Activated CD4-positive, alpha-beta T cell treated with anti-CD3 and anti-CD28 coated beads for 48 hours (primary cell): ENCODE measurements around the gene ATXN10.

Experiments used
- DNase-seq: peaks from one replicate; pipeline ENCODE4 v3.0.0-alpha.2; 2020

ATXN10 gene

DNA sequence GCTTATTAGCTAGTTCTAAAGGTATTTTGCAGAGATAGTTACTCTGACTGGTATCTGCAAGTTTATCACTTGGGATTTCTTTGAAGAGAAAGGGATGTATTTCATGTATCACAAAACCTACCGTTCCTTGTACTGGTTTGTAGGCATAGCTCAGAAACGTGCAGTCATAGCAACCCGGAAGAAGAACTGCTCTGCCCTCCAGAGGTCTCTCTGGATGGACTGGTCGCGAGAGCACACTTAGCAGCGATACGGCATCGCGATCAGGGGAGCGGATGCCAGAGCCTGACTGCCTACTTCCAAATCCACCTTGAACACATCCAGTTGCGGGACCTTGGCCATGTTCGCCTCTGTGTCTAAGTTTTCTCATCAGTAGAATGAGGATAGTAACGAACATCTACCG lies 162.0 kb downstream of the ATXN10 start:
- DNase-seq: no peak

DNA sequence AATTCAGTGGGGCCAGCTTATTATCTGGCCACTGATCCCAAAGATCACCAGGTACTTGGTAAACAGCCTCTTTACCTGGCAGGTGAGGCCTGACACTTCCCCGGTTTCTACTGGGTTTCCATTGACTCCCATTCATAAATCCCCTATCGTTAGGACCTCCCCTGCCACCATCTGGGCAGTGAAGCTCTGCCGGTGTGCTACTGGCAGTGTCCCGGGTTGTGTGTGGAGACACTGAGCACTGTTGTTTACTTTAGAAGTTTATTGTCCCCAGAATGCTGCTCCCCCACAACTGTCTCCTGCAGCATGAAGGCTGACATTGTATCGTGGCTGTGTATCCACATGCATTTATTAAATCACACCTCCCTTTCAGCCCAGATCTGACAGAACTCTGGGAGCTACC lies 162.6 kb downstream of the ATXN10 start:
- no peak for DNase-seq

- no peak for DNase-seq
Measured at GRCh38 chr22:45834795-45835194, 163.2 kb downstream of the ATXN10 start.

- no peak for DNase-seq
Measured at GRCh38 chr22:45836418-45837169, 165.0 kb downstream of the ATXN10 start.

DNA sequence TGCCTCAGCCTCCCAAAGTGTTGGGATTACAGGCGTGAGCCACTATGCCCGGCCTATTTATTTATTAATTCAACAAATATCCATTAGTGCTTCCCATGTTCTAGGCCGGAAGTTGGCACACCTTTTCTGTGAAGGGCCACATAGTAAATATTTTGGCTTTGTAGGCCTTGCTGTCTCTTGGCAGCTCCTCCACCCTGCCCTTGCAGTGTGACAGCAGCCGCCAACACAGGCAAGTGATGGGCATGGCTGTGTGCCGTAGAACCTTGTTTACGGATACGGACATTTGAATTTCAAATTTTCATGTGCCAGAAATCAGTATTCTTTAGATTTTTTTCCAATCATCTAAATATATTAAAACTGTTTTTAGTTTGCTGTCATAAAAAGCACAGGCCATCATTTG lies 165.9 kb downstream of the ATXN10 start:
- no peak for DNase-seq

GRCh38 chr22:45838305-45838887 lies 166.8 kb downstream of the ATXN10 start:
- DNase-seq: no peak

DNA sequence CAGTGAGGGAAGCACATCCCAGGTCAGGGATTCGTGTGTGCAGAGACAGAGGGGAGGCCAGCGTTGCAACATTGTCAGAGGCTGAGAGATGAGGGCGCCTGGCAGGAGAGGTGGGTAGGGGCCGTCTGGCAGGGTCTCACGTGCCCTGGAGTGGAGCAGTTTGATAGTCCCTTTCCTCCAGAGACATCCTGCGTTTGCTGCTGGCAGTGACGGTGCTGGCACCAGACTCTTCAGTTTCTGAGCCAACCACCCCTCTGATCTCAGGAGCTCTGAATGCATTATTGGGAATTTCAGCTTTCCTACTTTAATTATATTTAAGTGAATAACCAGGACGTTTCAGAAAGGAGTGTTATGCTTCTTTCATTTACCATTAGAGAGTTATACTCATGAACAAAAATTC lies 168.8 kb downstream of the ATXN10 start:
- DNase-seq: no peak

GRCh38 chr22:45842291-45842991 lies 170.8 kb downstream of the ATXN10 start:
- DNase-seq: no peak

GRCh38 chr22:45843031-45843430 lies 171.4 kb downstream of the ATXN10 start:
- DNase-seq: no peak

- DNase-seq: no peak
Measured at GRCh38 chr22:45843986-45844385, 172.4 kb downstream of the ATXN10 start.

DNA sequence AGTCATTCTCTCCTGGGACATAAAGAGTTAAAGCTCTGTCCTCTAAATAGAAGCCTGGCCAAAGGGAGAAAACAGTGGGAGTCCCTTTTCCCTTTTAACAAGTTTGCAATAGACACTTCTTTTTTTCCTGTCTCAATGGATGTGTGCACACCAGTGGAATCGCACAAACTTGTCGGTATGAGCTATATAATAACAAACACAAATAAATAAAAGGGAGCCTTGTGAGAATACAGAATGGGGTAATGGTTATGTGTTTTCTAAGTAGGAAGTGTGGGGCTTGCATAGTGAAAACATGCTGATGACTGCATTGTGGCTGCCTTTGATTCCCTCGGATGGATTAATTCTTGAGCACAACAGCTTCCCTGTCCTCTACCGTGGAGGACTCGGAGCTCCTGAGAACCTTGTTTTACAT lies 173.4 kb downstream of the ATXN10 start:
- no peak for DNase-seq

GRCh38 chr22:45846952-45847351 lies 175.3 kb downstream of the ATXN10 start:
- DNase-seq: no peak

GRCh38 chr22:45848904-45849303 lies 177.3 kb downstream of the ATXN10 start:
- DNase-seq: no peak

GRCh38 chr22:45852826-45853225 lies 181.2 kb downstream of the ATXN10 start:
- DNase-seq: no peak

GRCh38 chr22:45855961-45856360 lies 184.3 kb downstream of the ATXN10 start:
- no peak for DNase-seq

- DNase-seq: no peak
Measured at GRCh38 chr22:45857519-45857918, 185.9 kb downstream of the ATXN10 start.

DNA sequence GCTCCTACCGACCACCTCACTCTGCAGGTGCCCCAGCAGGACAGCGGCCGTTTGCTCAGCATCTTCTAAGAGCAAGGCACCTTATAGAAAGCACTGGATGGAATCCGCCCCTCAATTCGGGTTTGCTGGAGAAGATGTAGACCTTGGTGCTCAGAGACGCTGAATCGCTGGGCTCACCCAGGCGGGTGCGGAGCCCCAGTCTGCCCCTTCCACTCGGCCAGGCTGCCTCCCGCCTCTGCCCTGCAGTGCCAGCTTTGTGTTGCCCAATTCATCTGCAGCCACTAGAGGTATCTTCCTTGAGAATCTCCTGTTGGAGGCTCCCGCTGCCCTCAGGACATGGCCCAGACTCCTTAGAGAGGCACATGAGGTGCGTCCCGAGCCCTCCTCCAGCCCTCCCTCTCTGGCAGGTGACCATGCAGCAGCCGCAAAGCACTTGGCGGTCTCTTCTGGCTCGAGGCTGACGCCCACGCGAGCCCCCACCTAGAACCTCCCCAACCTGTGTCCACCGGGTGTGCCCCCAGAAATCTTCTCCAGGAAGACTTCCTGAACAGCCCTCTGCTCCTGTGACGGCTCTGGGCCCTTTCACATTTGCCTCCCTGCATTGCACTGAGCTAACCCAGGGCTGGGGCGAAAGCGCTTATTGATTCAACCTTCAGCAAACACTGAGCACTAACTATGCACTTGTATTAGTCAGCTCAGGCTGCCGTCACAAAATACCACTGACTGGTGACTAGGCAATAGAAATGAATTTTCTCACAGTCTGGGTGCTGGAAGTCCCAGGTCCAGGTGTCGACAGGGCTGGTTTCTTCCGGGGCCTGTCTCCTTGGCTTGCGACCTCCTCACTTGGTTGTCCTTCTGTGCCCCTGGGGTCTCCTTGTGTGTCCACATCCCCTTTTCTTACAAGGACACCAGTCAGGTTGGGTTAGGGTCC lies 187.9 kb downstream of the ATXN10 start:
- no peak for DNase-seq

GRCh38 chr22:45860201-45860600 lies 188.6 kb downstream of the ATXN10 start:
- no peak for DNase-seq

DNA sequence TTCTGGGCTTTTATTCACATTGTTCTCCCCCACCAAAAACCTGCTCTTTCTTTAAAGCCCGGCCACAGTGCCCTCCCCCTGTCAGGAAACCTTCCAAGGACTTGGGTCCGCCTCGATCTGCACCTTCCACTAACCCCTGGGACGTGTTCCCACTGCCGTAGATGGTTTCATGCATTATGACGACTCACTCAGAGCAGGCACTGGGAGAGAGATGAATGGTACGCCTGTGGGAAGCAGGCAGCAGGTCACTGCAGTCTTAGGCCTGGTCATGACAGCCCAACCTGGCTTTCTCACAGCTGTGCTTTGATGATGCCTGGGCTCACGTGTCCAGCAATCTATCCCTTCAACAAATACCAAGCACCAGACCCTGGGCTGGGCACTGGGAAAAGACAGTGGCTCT lies 189.6 kb downstream of the ATXN10 start:
- DNase-seq: no peak

- DNase-seq: peak; percentile 86
Measured at GRCh38 chr22:45863981-45864751, 192.5 kb downstream of the ATXN10 start.

GRCh38 chr22:45864959-45865476 lies 193.4 kb downstream of the ATXN10 start:
- no peak for DNase-seq

- DNase-seq: no peak
Measured at GRCh38 chr22:45865561-45866125, 194.0 kb downstream of the ATXN10 start.
